Measurements from ENCODE around the gene KLHDC7B.

DNA sequence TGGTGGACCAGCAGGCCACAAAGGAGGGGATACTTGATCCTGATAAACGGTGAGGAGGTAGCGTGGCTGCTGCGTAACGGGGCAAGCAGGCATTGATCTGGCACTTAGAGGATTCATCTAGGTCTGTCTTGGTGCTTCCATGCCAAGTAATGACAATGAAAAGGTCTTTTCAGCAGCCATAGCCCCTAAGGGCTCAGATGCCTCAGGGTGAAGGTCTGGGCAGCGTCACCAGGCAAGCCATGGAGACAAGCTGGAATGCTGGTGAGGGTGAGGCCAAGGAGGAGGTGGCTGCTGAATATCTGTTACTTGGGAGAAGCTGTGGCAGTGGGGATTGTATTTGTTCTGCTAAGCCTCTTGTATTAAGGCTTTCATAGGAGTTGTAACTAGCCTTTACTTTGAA is 41.7 kb downstream of the KLHDC7B start:
- TF ChIP-seq, protein P1, sequence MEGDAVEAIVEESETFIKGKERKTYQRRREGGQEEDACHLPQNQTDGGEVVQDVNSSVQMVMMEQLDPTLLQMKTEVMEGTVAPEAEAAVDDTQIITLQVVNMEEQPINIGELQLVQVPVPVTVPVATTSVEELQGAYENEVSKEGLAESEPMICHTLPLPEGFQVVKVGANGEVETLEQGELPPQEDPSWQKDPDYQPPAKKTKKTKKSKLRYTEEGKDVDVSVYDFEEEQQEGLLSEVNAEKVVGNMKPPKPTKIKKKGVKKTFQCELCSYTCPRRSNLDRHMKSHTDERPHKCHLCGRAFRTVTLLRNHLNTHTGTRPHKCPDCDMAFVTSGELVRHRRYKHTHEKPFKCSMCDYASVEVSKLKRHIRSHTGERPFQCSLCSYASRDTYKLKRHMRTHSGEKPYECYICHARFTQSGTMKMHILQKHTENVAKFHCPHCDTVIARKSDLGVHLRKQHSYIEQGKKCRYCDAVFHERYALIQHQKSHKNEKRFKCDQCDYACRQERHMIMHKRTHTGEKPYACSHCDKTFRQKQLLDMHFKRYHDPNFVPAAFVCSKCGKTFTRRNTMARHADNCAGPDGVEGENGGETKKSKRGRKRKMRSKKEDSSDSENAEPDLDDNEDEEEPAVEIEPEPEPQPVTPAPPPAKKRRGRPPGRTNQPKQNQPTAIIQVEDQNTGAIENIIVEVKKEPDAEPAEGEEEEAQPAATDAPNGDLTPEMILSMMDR (IDR thresholded peaks at IDR 0.05) = no peak
- no peak for TF ChIP-seq POLR2A (IDR thresholded peaks at IDR 0.05; ENCODE audit: low read depth)
- no peak for TF ChIP-seq POLR2AphosphoS5 (IDR thresholded peaks at IDR 0.05)
